ENCODE measurements around the gene GRIA4.

DNA sequence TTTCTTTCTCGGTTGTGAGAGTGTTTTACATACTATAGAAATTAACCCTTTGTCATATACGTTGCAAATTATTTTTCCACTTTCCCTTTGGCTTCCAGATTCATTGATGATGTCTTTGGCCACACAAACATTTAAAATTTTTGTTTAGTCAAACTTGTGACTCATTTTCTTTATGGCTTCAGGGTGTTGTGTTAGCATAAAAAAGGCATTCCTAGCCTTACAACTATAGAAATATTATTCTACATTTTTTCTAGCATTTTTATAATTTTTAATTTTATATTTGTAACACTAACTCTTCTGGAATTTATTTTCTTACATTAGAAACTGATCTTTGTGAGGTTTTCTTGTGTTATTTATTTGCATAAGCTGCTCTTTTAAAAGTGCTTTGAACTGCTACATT is 12.1 kb downstream of the GRIA4 start:
- no peak for TF ChIP-seq CTCF (IDR thresholded peaks at IDR 0.05; ENCODE audit: low read depth, low read length, poor library complexity, severe bottlenecking)
- TF ChIP-seq EZH2phosphoT487 (IDR thresholded peaks at IDR 0.05; ENCODE audit: borderline replicate concordance, low read length): no peak
